ENCODE data around the gene PRKAG2.

DNA sequence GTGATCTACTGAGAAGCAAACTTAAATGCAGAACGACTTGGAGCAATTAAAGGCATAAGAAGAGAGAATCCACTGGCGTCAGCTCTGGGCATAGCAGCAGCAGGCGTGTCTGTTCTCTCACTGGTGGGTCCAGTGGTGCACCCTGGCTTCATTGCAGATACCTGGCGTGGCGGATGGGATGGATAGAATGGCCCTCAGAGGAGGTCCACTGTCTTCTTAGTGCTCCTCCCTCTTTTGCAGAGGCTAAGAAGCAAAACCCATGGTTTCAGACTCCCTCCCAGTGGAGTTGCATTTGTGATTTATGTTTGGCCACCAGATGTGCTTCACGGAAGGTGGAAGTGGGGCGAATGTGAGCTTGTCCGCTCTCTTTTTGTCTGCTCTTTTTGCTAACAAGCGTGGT lies 28.4 kb upstream of the PRKAG2 start:
- TF ChIP-seq, protein P1, sequence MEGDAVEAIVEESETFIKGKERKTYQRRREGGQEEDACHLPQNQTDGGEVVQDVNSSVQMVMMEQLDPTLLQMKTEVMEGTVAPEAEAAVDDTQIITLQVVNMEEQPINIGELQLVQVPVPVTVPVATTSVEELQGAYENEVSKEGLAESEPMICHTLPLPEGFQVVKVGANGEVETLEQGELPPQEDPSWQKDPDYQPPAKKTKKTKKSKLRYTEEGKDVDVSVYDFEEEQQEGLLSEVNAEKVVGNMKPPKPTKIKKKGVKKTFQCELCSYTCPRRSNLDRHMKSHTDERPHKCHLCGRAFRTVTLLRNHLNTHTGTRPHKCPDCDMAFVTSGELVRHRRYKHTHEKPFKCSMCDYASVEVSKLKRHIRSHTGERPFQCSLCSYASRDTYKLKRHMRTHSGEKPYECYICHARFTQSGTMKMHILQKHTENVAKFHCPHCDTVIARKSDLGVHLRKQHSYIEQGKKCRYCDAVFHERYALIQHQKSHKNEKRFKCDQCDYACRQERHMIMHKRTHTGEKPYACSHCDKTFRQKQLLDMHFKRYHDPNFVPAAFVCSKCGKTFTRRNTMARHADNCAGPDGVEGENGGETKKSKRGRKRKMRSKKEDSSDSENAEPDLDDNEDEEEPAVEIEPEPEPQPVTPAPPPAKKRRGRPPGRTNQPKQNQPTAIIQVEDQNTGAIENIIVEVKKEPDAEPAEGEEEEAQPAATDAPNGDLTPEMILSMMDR (IDR thresholded peaks at IDR 0.05): no peak
- TF ChIP-seq POLR2A (IDR thresholded peaks at IDR 0.05): no peak

Measured in lower leg skin (tissue), 3 donors.